Psoas muscle (tissue), 8 donors: ENCODE measurements around the gene EARS2. TPM values are rescaled to one million over a fixed set of nuclear protein-coding genes. Genes with fewer than 3 reads are reported as not detected.
"Not testable (repeated sequence)": the region's sequence is repeated elsewhere in the genome, so short reads cannot be mapped to it uniquely, and the experiment has no call there.

ENCODE experiments used
- ATAC-seq, 4 donors: fragments of 200-7000 bp; cut with Tn5 transposase; one replicate each; pipeline ENCODE4 v1.9.1; 2020; ENCODE audit warnings: moderate library complexity in 3 of 4, mild to moderate bottlenecking in 2 of 4
- DNase-seq, 2 donors: peaks; one replicate each; pipeline ENCODE4 v3.0.0-alpha.2; 2020
- H3K27ac ChIP-seq: fragments of 200-600 bp; one replicate; pipeline ENCODE4 v1.8.0; 2022
- H3K27me3 ChIP-seq, 3 donors: fragments of 200-600 bp in 1 of 3; one replicate each; pipeline versions ENCODE4 v1.6.1 to v1.8.0; 2013 to 2022; ENCODE audit warnings: low read length in 2 of 3, mild to moderate bottlenecking in 2 of 3, moderate library complexity in 1 of 3; ENCODE audit not compliant: insufficient read depth in 3 of 3
- H3K36me3 ChIP-seq, 2 donors: fragments of 200-600 bp in 1 of 2; one replicate each; pipeline versions ENCODE4 v1.6.1 to v1.8.0; 2013 to 2022; ENCODE audit warnings: low read depth in 1 of 2, mild to moderate bottlenecking in 1 of 2, moderate library complexity in 1 of 2; ENCODE audit not compliant: insufficient read depth in 1 of 2
- H3K4me1 ChIP-seq: fragments of 200-600 bp; one replicate; pipeline ENCODE4 v1.8.0; 2022
- H3K4me3 ChIP-seq: fragments of 200-600 bp; one replicate; pipeline ENCODE4 v1.8.0; 2022; ENCODE audit warnings: mild to moderate bottlenecking
- H3K9me3 ChIP-seq: fragments of 200-600 bp; one replicate; pipeline ENCODE4 v1.8.0; 2022
- WGBS, 3 donors: extraction: QIAGEN DNeasy Blood & Tissue Kit; methylation state at CpG; one replicate each; pipeline versions ENCODE4 v1.1.6 to v1.1.7; 2013; 5-methylcytosine and 5-hydroxymethylcytosine counted together
- intact Hi-C, 2 donors: fragments of 100-400 bp; cut with DNase I; formaldehyde crosslinking; loops; one replicate each; pipeline versions ENCODE4 v1.11.0 to v1.14.2; 2022
- polyA plus RNA-seq, 3 donors: library from polyadenylated mRNA; stranded (reverse); fragments of 200-250 nt; gene quantifications; one replicate each; pipeline ENCODE4 v1.2.3, GENCODE V29; 2013
- total RNA-seq, 4 donors: library from RNA; stranded (reverse); fragmentation: NEBNext Ultra II Directional in 2 of 4; extraction: Animal tissue kit (Norgen Biotek cat#: 25700) in 2 of 4; gene quantifications; one replicate each; pipeline versions ENCODE4 v1.2.1 to v1.2.4, GENCODE V29; 2021 to 2023
- TF ChIP-seq, protein P1 (sequence below): fragments of 200-600 bp; IDR thresholded peaks from one replicate; pipeline ENCODE4 v1.8.0; 2022; ENCODE audit warnings: antibody characterized with exemption
- donor health status: healthy with polysubstance abuse.
- donor health status: DM: no; HTN: no; CAD: no; lungs with moderate emphysema.
- donor health status: Bipolar disorder and iron deficiency.
- donor health status: healthy.
- donor health status: DM: yes; HTN: yes; CAD: no.
- donor health status: DM: no; HTN: no; CAD: no.
- donor health status: DM: no; HTN: no; CAD: no.
- donor health status: DM: yes; HTN: yes; CAD: no.

EARS2 gene
- total and polyA plus RNA-seq, 7 donors, result 12.1 to 28.3 (median 19.8) TPM

DNA sequence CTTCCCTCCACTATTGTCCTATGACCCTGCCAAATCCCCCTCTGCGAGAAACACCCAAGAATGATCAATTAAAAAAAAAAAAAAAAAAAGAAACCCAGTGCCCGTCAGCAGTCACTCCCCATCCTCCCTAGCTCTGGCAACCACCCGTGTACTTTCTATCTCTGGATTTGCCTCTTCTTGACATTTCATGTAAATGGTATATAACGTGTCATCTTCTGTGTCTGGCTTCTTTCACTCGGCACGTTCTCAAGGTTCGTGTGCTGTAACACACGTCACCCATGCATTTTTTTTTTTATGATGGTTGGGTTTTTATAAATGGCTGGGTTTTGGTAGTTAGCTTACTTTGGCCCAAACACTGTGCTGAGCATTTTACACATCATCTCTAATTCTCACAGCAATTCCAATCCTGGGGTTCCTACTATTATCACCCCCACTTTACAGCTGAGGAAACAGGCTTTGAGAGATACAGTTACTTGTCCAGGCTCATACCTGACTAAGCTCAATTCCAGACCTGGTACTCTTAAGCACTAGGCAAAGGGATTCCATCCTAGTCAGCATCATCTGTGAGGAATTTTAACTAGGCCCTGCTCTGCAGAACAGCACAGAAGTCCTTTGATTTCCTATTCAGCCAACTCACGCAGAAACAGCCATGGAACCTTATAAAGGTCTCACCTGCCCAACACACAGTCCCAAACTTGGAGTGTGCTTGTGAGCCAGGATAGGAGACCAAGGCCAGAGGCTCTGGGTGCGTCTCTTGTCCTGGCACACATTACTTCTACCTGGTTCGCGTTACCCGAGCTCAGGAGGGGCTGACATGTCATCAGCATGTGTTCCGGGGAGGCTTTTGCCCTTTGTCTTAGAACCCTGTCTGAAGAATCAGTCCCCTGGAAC lies 27.3 kb upstream of the EARS2 start:
- Histone ChIP-seq H3K4me3 (no peak overlapping the region), H3K4me1 (peaks cover 6% of the 10 kb centered on the region), H3K9me3 (no peaks in the 10 kb centered on the region), H3K36me3 (peaks cover 14 to 88% of the 10 kb centered on the region in 2 donors), H3K27me3 (no peaks in the 10 kb centered on the region), H3K27ac (no peak overlapping the region)
- ATAC-seq (no peak), DNase-seq (no peak)
- 86 to 94% (median 86%) methylated on average over 13 of the region's 14 CpGs for WGBS, 3 donors
- TF ChIP-seq, protein P1, sequence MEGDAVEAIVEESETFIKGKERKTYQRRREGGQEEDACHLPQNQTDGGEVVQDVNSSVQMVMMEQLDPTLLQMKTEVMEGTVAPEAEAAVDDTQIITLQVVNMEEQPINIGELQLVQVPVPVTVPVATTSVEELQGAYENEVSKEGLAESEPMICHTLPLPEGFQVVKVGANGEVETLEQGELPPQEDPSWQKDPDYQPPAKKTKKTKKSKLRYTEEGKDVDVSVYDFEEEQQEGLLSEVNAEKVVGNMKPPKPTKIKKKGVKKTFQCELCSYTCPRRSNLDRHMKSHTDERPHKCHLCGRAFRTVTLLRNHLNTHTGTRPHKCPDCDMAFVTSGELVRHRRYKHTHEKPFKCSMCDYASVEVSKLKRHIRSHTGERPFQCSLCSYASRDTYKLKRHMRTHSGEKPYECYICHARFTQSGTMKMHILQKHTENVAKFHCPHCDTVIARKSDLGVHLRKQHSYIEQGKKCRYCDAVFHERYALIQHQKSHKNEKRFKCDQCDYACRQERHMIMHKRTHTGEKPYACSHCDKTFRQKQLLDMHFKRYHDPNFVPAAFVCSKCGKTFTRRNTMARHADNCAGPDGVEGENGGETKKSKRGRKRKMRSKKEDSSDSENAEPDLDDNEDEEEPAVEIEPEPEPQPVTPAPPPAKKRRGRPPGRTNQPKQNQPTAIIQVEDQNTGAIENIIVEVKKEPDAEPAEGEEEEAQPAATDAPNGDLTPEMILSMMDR, result no peak
- intact Hi-C loops, result no loop called here

DNA sequence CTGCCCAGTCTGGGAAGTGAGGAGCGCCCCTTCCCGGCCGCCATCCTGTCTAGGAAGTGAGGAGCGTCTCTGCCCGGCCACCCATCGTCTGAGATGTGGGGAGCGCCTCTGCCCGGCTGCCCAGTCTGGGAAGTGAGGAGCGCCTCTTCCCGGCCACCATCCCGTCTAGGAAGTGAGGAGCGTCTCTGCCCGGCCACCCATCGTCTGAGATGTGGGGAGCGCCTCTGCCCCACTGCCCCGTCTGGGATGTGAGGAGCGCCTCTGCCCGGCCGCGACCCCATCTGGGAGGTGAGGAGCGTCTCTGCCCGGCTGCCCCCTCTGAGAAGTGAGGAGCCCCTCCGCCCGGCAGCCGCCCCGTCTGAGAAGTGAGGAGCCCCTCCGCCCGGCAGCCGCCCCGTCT lies 26.1 kb upstream of the EARS2 start:
- H3K27ac ChIP-seq, intact Hi-C loops, H3K27me3 ChIP-seq, DNase-seq, H3K4me3 ChIP-seq, H3K9me3 ChIP-seq, H3K4me1 ChIP-seq, ATAC-seq: not testable (repeated sequence)
- H3K36me3 ChIP-seq, result peaks cover 15 to 88% of the 10 kb centered on the region in 2 donors
- WGBS, 3 donors, result 91 to 95% (median 93%) methylated on average over 15 to 30 of the region's 30 CpGs

DNA sequence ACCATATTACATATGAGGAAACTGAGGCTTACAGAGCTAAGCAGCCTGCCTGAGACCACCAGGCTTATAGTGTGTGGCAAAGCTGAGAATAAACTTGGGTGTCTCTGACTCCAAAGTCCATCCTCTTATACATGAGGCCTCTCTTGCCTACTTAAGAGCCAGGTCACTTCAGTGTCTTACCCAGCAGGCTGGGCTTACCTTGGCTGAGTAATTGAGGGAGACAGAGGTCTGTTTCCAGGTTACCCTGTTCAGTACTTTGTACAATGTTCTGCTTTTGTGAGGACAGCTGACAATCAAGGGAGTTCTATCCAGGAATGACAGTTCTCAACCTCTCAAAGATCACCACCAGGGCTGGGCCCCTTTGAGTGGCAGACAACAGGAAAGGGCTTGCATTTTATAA lies 24.6 kb upstream of the EARS2 start:
- ATAC-seq (no peak), DNase-seq (no peak)
- Histone ChIP-seq H3K27me3 (no peaks in the 10 kb centered on the region), H3K4me3 (no peak overlapping the region), H3K4me1 (no peaks in the 10 kb centered on the region), H3K36me3 (peaks cover 12 to 86% of the 10 kb centered on the region in 2 donors), H3K27ac (no peak overlapping the region), H3K9me3 (no peaks in the 10 kb centered on the region)
- intact Hi-C loops, result no loop called here
- TF ChIP-seq, protein P1, result no peak

DNA sequence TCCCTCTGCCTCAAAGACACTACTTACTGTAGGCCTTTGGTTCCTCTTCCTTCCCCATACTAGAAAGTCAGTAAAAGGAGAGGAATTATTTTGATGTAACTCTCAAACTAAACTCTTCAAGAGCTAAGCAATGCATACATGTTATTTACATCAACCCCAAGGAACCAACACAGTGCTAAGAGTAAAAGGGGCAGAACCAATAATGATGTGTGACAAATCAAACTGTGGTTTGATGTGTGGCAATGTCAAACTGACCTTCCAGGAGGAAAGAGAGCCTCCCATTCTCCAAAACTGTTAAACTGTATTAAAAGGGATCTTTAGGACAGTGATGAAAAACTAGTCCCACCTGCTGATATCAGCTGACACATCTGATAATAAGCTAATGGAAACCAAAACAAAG lies 23.2 kb upstream of the EARS2 start:
- intact Hi-C loops, result no loop called here
- no peak overlapping the region for H3K27ac ChIP-seq
- no peaks in the 10 kb centered on the region for H3K27me3 ChIP-seq
- H3K36me3 ChIP-seq, result peaks cover 5 to 86% of the 10 kb centered on the region in 2 donors
- ATAC-seq, result no peak
- TF ChIP-seq, protein P1, result no peak
- no peaks in the 10 kb centered on the region for H3K9me3 ChIP-seq
- no peak overlapping the region for H3K4me3 ChIP-seq
- no peak for DNase-seq
- no peaks in the 10 kb centered on the region for H3K4me1 ChIP-seq

DNA sequence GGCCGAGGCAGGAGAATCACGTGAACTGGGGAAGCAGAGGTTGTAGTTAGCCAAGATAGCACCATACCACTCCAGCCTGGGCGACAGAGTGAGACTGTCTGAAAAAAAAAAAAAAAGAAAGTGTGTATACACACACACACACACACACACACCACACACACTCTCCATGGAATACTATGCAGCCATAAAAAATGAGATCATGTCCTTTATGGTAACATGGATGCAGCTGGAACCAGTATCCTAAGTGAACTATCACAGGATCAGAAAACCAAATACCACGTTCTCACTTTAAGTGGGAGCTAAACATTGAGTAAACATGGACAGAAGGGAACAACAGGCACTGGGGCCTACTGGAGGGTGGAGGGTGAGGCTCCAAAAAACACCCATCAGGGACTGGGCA lies 22.2 kb upstream of the EARS2 start:
- 86 to 100% (median 86%) methylated on average over 4 of the region's 4 CpGs for WGBS, 3 donors
- intact Hi-C loops, result no loop called here
- H3K36me3 ChIP-seq, result peaks cover 6 to 86% of the 10 kb centered on the region in 2 donors
- no peak overlapping the region for H3K27ac ChIP-seq
- no peak overlapping the region for H3K4me3 ChIP-seq
- no peaks in the 10 kb centered on the region for H3K27me3 ChIP-seq
- DNase-seq, result no peak
- no peaks in the 10 kb centered on the region for H3K9me3 ChIP-seq
- TF ChIP-seq, protein P1, result no peak
- peak in 1 of 4 donors; percentile 21 for ATAC-seq
- H3K4me1 ChIP-seq, result no peaks in the 10 kb centered on the region
